ENCODE measurements around the gene IRX5. TPM values are rescaled to one million over a fixed set of nuclear protein-coding genes. Genes with fewer than 3 reads are reported as not detected.

IRX5 gene
- total and polyA plus RNA-seq, 4 donors, result not detected

GRCh38 chr16:54970016-54970415 is 39.4 kb downstream of the IRX5 start:
- 89% methylated on average over 5 of the region's 5 CpGs for WGBS
- TF ChIP-seq JUND (IDR thresholded peaks at IDR 0.05), result no peak
- no peak for TF ChIP-seq RAD21 (IDR thresholded peaks at IDR 0.05)
- TF ChIP-seq, protein P1, sequence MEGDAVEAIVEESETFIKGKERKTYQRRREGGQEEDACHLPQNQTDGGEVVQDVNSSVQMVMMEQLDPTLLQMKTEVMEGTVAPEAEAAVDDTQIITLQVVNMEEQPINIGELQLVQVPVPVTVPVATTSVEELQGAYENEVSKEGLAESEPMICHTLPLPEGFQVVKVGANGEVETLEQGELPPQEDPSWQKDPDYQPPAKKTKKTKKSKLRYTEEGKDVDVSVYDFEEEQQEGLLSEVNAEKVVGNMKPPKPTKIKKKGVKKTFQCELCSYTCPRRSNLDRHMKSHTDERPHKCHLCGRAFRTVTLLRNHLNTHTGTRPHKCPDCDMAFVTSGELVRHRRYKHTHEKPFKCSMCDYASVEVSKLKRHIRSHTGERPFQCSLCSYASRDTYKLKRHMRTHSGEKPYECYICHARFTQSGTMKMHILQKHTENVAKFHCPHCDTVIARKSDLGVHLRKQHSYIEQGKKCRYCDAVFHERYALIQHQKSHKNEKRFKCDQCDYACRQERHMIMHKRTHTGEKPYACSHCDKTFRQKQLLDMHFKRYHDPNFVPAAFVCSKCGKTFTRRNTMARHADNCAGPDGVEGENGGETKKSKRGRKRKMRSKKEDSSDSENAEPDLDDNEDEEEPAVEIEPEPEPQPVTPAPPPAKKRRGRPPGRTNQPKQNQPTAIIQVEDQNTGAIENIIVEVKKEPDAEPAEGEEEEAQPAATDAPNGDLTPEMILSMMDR (IDR thresholded peaks at IDR 0.05; ENCODE audit: low read depth, low read length, missing input control), result no peak
- no peak for TF ChIP-seq HNF4A (conservative IDR thresholded peaks at IDR 0.05)
- TF ChIP-seq GABPA (IDR thresholded peaks at IDR 0.05 in 1 of 2, conservative IDR thresholded peaks at IDR 0.05 in 1 of 2), result no peak
- TF ChIP-seq, protein P2, sequence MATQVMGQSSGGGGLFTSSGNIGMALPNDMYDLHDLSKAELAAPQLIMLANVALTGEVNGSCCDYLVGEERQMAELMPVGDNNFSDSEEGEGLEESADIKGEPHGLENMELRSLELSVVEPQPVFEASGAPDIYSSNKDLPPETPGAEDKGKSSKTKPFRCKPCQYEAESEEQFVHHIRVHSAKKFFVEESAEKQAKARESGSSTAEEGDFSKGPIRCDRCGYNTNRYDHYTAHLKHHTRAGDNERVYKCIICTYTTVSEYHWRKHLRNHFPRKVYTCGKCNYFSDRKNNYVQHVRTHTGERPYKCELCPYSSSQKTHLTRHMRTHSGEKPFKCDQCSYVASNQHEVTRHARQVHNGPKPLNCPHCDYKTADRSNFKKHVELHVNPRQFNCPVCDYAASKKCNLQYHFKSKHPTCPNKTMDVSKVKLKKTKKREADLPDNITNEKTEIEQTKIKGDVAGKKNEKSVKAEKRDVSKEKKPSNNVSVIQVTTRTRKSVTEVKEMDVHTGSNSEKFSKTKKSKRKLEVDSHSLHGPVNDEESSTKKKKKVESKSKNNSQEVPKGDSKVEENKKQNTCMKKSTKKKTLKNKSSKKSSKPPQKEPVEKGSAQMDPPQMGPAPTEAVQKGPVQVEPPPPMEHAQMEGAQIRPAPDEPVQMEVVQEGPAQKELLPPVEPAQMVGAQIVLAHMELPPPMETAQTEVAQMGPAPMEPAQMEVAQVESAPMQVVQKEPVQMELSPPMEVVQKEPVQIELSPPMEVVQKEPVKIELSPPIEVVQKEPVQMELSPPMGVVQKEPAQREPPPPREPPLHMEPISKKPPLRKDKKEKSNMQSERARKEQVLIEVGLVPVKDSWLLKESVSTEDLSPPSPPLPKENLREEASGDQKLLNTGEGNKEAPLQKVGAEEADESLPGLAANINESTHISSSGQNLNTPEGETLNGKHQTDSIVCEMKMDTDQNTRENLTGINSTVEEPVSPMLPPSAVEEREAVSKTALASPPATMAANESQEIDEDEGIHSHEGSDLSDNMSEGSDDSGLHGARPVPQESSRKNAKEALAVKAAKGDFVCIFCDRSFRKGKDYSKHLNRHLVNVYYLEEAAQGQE (IDR thresholded peaks at IDR 0.05), result no peak
- TF ChIP-seq SP1 (IDR thresholded peaks at IDR 0.05), result no peak
- Histone ChIP-seq H3K9me3 (ENCODE audit: control insufficient read depth in 4 of 4, low read length in 3 of 4) (no peaks in the 10 kb centered on the region), H3K36me3 (ENCODE audit: control insufficient read depth in 4 of 4, insufficient read depth in 3 of 4, low read depth in 1 of 4, low read length in 3 of 4) (no peaks in the 10 kb centered on the region), H3K9ac (ENCODE audit: low read depth in 1 of 2, low read length in 2 of 2) (no peak overlapping the region), H3K27me3 (ENCODE audit: control insufficient read depth in 4 of 4, insufficient read depth in 4 of 4, low read length in 3 of 4) (no peaks in the 10 kb centered on the region), H3K27ac (ENCODE audit: low read depth in 1 of 2, low read length in 2 of 2) (no peak overlapping the region), H3K4me3 (ENCODE audit: low read depth in 1 of 3, low read length in 3 of 3) (no peak overlapping the region), H3K4me1 (ENCODE audit: control insufficient read depth in 4 of 4, insufficient read depth in 4 of 4, low read length in 3 of 4) (no peaks in the 10 kb centered on the region)
- no peak for DNase-seq (ENCODE audit: low spot score)

GRCh38 chr16:54974367-54974766 is 43.7 kb downstream of the IRX5 start:
- Histone ChIP-seq H3K36me3 (ENCODE audit: control insufficient read depth in 4 of 4, insufficient read depth in 3 of 4, low read depth in 1 of 4, low read length in 3 of 4) (no peaks in the 10 kb centered on the region), H3K27me3 (ENCODE audit: control insufficient read depth in 4 of 4, insufficient read depth in 4 of 4, low read length in 3 of 4) (no peaks in the 10 kb centered on the region), H3K27ac (ENCODE audit: low read depth in 1 of 2, low read length in 2 of 2) (no peak overlapping the region), H3K9me3 (ENCODE audit: control insufficient read depth in 4 of 4, low read length in 3 of 4) (no peaks in the 10 kb centered on the region), H3K4me1 (ENCODE audit: control insufficient read depth in 4 of 4, insufficient read depth in 4 of 4, low read length in 3 of 4) (no peaks in the 10 kb centered on the region), H3K4me3 (ENCODE audit: low read depth in 1 of 3, low read length in 3 of 3) (no peak overlapping the region), H3K9ac (ENCODE audit: low read depth in 1 of 2, low read length in 2 of 2) (no peak overlapping the region)
- WGBS, result 71% methylated on average over 5 of the region's 5 CpGs
- TF ChIP-seq HNF4G (IDR thresholded peaks at IDR 0.05), result no peak
- TF ChIP-seq GABPA (IDR thresholded peaks at IDR 0.05 in 1 of 2, conservative IDR thresholded peaks at IDR 0.05 in 1 of 2), result no peak
- no peak for TF ChIP-seq NR2F2 (IDR thresholded peaks at IDR 0.05)
- no peak for TF ChIP-seq RAD21 (IDR thresholded peaks at IDR 0.05)
- no peak for TF ChIP-seq TAF1 (conservative IDR thresholded peaks at IDR 0.05)
- TF ChIP-seq, protein P2 (IDR thresholded peaks at IDR 0.05), result no peak
- TF ChIP-seq, protein P1 (IDR thresholded peaks at IDR 0.05; ENCODE audit: low read depth, low read length, missing input control), result no peak
- no peak for TF ChIP-seq FOXA1 (IDR thresholded peaks at IDR 0.05)
- TF ChIP-seq SP1 (IDR thresholded peaks at IDR 0.05), result no peak
- TF ChIP-seq JUND (IDR thresholded peaks at IDR 0.05), result no peak
- no peak for TF ChIP-seq YY1 (IDR thresholded peaks at IDR 0.05)
- TF ChIP-seq RXRA (IDR thresholded peaks at IDR 0.05), result no peak
- TF ChIP-seq EGR1 (IDR thresholded peaks at IDR 0.05; ENCODE audit: low read depth in 2 of 2), result no peak
- no peak for TF ChIP-seq FOXA2 (IDR thresholded peaks at IDR 0.05)
- TF ChIP-seq ZBTB33 (IDR thresholded peaks at IDR 0.05), result no peak
- no peak for TF ChIP-seq ATF3 (IDR thresholded peaks at IDR 0.05)
- TF ChIP-seq HNF4A (conservative IDR thresholded peaks at IDR 0.05), result no peak
- TF ChIP-seq, protein P3, sequence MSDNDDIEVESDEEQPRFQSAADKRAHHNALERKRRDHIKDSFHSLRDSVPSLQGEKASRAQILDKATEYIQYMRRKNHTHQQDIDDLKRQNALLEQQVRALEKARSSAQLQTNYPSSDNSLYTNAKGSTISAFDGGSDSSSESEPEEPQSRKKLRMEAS (IDR thresholded peaks at IDR 0.05), result no peak
- DNase-seq (ENCODE audit: low spot score), result no peak

All from liver (tissue), 9 donors.